ENCODE data around the gene UMOD. TPM values are rescaled to one million over a fixed set of nuclear protein-coding genes. Genes with fewer than 3 reads are reported as not detected.

Gene UMOD
- polyA plus RNA-seq, 3 donors: not detected

GRCh38 chr16:20316715-20317114, 35.8 kb downstream of the UMOD start:
- peaks cover 0 to 3% (median 0%) of the 10 kb centered on the region in 7 donors for H3K9me3 Mint-ChIP-seq
- H2AFZ ChIP-seq (ENCODE audit: insufficient read depth, low read depth, low read length, poor library complexity, severe bottlenecking): no peak overlapping the region
- no peaks in the 10 kb centered on the region for H3K4me1 ChIP-seq (ENCODE audit: control insufficient read depth in 1 of 2, insufficient read depth in 2 of 2, low read length in 2 of 2)
- intact Hi-C loops (cut with micrococcal nuclease): no loop called here
- no peaks in the 10 kb centered on the region for H3K36me3 Mint-ChIP-seq
- H3K79me2 ChIP-seq (ENCODE audit: insufficient read depth, low read length): no peaks in the 10 kb centered on the region
- TF ChIP-seq CTCF (IDR thresholded peaks at IDR 0.05): no peak
- 82% methylated on average over 4 of the region's 5 CpGs for WGBS (ENCODE audit: insufficient coverage)
- no peak for DNase-seq
- H3K4me3 ChIP-seq (replicated peaks in 1 of 3; ENCODE audit: low read depth in 2 of 3, low read length in 3 of 3): no peak overlapping the region
- no peaks in the 10 kb centered on the region for H3K9me3 ChIP-seq (replicated peaks in 1 of 2; ENCODE audit: control insufficient read depth in 1 of 2, insufficient read depth in 1 of 2, low read length in 2 of 2)
- H3K4me1 Mint-ChIP-seq: no peaks in the 10 kb centered on the region
- H3K27ac Mint-ChIP-seq: no peak overlapping the region
- no peaks in the 10 kb centered on the region for H4K20me1 ChIP-seq (ENCODE audit: insufficient read depth, low read length)
- H3K4me3 Mint-ChIP-seq: no peak overlapping the region
- H3K4me2 ChIP-seq (replicated peaks; ENCODE audit: extremely low read depth, low read length, poor library complexity, severe bottlenecking): no peak overlapping the region
- H3K27me3 Mint-ChIP-seq (ENCODE audit: low read depth in 3 of 3): peaks cover 0 to 3% (median 3%) of the 10 kb centered on the region in 3 donors
- H3K27me3 ChIP-seq (ENCODE audit: control insufficient read depth in 2 of 2, insufficient read depth in 2 of 2, low read length in 2 of 2): no peaks in the 10 kb centered on the region
- no peak overlapping the region for H3K27ac ChIP-seq (ENCODE audit: low read depth in 1 of 2, low read length in 2 of 2)
- H3K36me3 ChIP-seq (replicated peaks in 1 of 2; ENCODE audit: control insufficient read depth in 1 of 2, insufficient read depth in 2 of 2, low read length in 2 of 2): no peaks in the 10 kb centered on the region
- no peak overlapping the region for H3K9ac ChIP-seq (ENCODE audit: insufficient read depth, low read length, poor library complexity, severe bottlenecking)

DNA sequence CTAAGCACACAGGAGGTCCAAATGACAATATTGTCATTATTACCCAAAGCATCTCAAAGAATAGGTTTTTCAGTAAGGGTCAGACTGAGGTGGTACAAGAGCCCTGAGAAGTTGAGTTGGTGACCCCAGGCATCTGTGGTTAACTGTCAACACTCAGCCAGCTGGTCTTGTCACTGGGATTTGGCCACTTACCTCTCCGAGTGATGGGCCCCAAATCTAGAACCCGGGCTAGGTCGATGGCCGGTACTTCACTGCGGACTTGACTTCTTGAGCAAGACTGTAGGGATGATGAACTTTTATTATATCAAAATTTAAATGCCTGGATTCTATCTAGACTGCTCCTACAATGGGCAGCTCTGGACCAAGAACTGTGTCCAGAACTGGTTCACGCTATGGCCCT, 36.8 kb downstream of the UMOD start:
- Histone ChIP-seq H3K9ac (ENCODE audit: insufficient read depth, low read length, poor library complexity, severe bottlenecking) (no peak overlapping the region), H3K27me3 (ENCODE audit: control insufficient read depth in 2 of 2, insufficient read depth in 2 of 2, low read length in 2 of 2) (no peaks in the 10 kb centered on the region), H2AFZ (ENCODE audit: insufficient read depth, low read depth, low read length, poor library complexity, severe bottlenecking) (no peak overlapping the region), H3K4me2 (replicated peaks; ENCODE audit: extremely low read depth, low read length, poor library complexity, severe bottlenecking) (no peak overlapping the region), H3K36me3 (replicated peaks in 1 of 2; ENCODE audit: control insufficient read depth in 1 of 2, insufficient read depth in 2 of 2, low read length in 2 of 2) (no peaks in the 10 kb centered on the region), H3K9me3 (replicated peaks in 1 of 2; ENCODE audit: control insufficient read depth in 1 of 2, insufficient read depth in 1 of 2, low read length in 2 of 2) (no peaks in the 10 kb centered on the region), H3K4me3 (replicated peaks in 1 of 3; ENCODE audit: low read depth in 2 of 3, low read length in 3 of 3) (no peak overlapping the region), H3K27ac (ENCODE audit: low read depth in 1 of 2, low read length in 2 of 2) (no peak overlapping the region), H4K20me1 (ENCODE audit: insufficient read depth, low read length) (no peaks in the 10 kb centered on the region), H3K79me2 (ENCODE audit: insufficient read depth, low read length) (no peaks in the 10 kb centered on the region), H3K4me1 (ENCODE audit: control insufficient read depth in 1 of 2, insufficient read depth in 2 of 2, low read length in 2 of 2) (no peaks in the 10 kb centered on the region)
- WGBS (ENCODE audit: insufficient coverage): 100% methylated on average over 1 of the region's 6 CpGs
- H3K9me3 Mint-ChIP-seq: no peaks in the 10 kb centered on the region
- intact Hi-C loops (cut with micrococcal nuclease): no loop called here
- no peak overlapping the region for H3K4me3 Mint-ChIP-seq
- DNase-seq: no peak
- no peak for TF ChIP-seq CTCF (IDR thresholded peaks at IDR 0.05)
- peaks cover 0 to 3% (median 2%) of the 10 kb centered on the region in 3 donors for H3K27me3 Mint-ChIP-seq (ENCODE audit: low read depth in 3 of 3)
- H3K4me1 Mint-ChIP-seq: no peaks in the 10 kb centered on the region
- H3K36me3 Mint-ChIP-seq: no peaks in the 10 kb centered on the region
- peak overlapping the region in 1 of 7 donors; percentile 45 for H3K27ac Mint-ChIP-seq
